ENCODE measurements around the gene C9orf152. TPM values are rescaled to one million over a fixed set of nuclear protein-coding genes. Genes with fewer than 3 reads are reported as not detected.

The C9orf152 gene
- total and polyA plus RNA-seq, 2 of the 13 experiments (the other 11 are each of a cell fraction or from before 2014, with no cell fraction given) = 0.24 to 0.48 TPM

- TF ChIP-seq ZNF646 (CRISPR knock-in tag; IDR thresholded peaks at IDR 0.05) = no peak
- TF ChIP-seq ZNF724P (CRISPR knock-in tag; IDR thresholded peaks at IDR 0.05; ENCODE audit: borderline replicate concordance) = no peak
- no peak for TF ChIP-seq ZNF776 (CRISPR knock-in tag; IDR thresholded peaks at IDR 0.05)
- TF ChIP-seq SIX1 (CRISPR knock-in tag; IDR thresholded peaks at IDR 0.05; ENCODE audit: borderline replicate concordance) = no peak
- no peak for TF ChIP-seq ZNF20 (CRISPR knock-in tag; IDR thresholded peaks at IDR 0.05)
- TF ChIP-seq MIER2 (CRISPR knock-in tag; IDR thresholded peaks at IDR 0.05) = no peak
- TF ChIP-seq, protein P1, sequence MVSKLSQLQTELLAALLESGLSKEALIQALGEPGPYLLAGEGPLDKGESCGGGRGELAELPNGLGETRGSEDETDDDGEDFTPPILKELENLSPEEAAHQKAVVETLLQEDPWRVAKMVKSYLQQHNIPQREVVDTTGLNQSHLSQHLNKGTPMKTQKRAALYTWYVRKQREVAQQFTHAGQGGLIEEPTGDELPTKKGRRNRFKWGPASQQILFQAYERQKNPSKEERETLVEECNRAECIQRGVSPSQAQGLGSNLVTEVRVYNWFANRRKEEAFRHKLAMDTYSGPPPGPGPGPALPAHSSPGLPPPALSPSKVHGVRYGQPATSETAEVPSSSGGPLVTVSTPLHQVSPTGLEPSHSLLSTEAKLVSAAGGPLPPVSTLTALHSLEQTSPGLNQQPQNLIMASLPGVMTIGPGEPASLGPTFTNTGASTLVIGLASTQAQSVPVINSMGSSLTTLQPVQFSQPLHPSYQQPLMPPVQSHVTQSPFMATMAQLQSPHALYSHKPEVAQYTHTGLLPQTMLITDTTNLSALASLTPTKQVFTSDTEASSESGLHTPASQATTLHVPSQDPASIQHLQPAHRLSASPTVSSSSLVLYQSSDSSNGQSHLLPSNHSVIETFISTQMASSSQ (IDR thresholded peaks at IDR 0.05; ENCODE audit: low read depth) = peak; percentile 63
- TF ChIP-seq, protein P1 (CRISPR knock-in tag; IDR thresholded peaks at IDR 0.05; ENCODE audit: borderline replicate concordance) = peak; percentile 61; the same call in 1 of the 2 replicates
- no peak for TF ChIP-seq NR2F6 (IDR thresholded peaks at IDR 0.05)
- TF ChIP-seq NR2F6 (CRISPR knock-in tag; IDR thresholded peaks at IDR 0.05) = no peak
- TF ChIP-seq ADNP (CRISPR knock-in tag; IDR thresholded peaks at IDR 0.05) = no peak
- no peak for TF ChIP-seq ZNF564 (CRISPR knock-in tag; IDR thresholded peaks at IDR 0.05)
- TF ChIP-seq NCOA5 (CRISPR knock-in tag; IDR thresholded peaks at IDR 0.05) = no peak
- TF ChIP-seq EP300 (IDR thresholded peaks at IDR 0.05; ENCODE audit: low read depth in 2 of 2, low read length in 2 of 2) = peak in 1 of 2 experiments; percentile 47; a peak in 1 of 4 replicates
- TF ChIP-seq EP300 (CRISPR knock-in tag; IDR thresholded peaks at IDR 0.05; ENCODE audit: borderline replicate concordance) = no peak
- no peak for TF ChIP-seq KLF15 (CRISPR knock-in tag; IDR thresholded peaks at IDR 0.05; ENCODE audit: borderline replicate concordance)
- no peak for TF ChIP-seq CSRNP1 (CRISPR knock-in tag; IDR thresholded peaks at IDR 0.05)
- TF ChIP-seq, protein P2, sequence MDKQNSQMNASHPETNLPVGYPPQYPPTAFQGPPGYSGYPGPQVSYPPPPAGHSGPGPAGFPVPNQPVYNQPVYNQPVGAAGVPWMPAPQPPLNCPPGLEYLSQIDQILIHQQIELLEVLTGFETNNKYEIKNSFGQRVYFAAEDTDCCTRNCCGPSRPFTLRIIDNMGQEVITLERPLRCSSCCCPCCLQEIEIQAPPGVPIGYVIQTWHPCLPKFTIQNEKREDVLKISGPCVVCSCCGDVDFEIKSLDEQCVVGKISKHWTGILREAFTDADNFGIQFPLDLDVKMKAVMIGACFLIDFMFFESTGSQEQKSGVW (CRISPR knock-in tag; IDR thresholded peaks at IDR 0.05; ENCODE audit: borderline replicate concordance) = no peak
- no peak for TF ChIP-seq MAFF (IDR thresholded peaks at IDR 0.05; ENCODE audit: low read depth, low read length)
These were observed 43.3 kb upstream of the C9orf152 start (continued) for GRCh38 chr9:110251212-110251611.

All from HepG2 (cell line).